GM19372 (cell line): ENCODE results near the gene PRKCQ.
"Not testable (repeated sequence)": the region's sequence is repeated elsewhere in the genome, so short reads cannot be mapped to it uniquely, and the experiment has no call there.

Experiments used
- ATAC-seq: cut with Tn5 transposase; IDR thresholded peaks from one replicate; pipeline ENCODE4 v1.9.1; 2021; ENCODE audit warnings: mild to moderate bottlenecking, low read depth, moderate library complexity; ENCODE audit not compliant: unreplicated experiment

Gene PRKCQ

GRCh38 chr10:6395606-6396005 is 184.5 kb downstream of the PRKCQ start:
- ATAC-seq: no peak

GRCh38 chr10:6394084-6394483 is 186.0 kb downstream of the PRKCQ start:
- no peak for ATAC-seq

- no peak for ATAC-seq
These were observed 186.9 kb downstream of the PRKCQ start for GRCh38 chr10:6393168-6393567.

GRCh38 chr10:6390213-6390845 is 189.7 kb downstream of the PRKCQ start:
- ATAC-seq: no peak

GRCh38 chr10:6388261-6388893 is 191.7 kb downstream of the PRKCQ start:
- no peak for ATAC-seq

- ATAC-seq: no peak
These were observed 193.1 kb downstream of the PRKCQ start for GRCh38 chr10:6386960-6387359.

- ATAC-seq: no peak
These were observed 193.7 kb downstream of the PRKCQ start for GRCh38 chr10:6386346-6386745.

GRCh38 chr10:6385665-6386064 is 194.4 kb downstream of the PRKCQ start:
- ATAC-seq: no peak

- no peak for ATAC-seq
These were observed 195.2 kb downstream of the PRKCQ start for GRCh38 chr10:6384847-6385246.

- ATAC-seq: no peak
These were observed 196.0 kb downstream of the PRKCQ start for GRCh38 chr10:6384031-6384430.

- ATAC-seq: no peak
These were observed 196.8 kb downstream of the PRKCQ start for GRCh38 chr10:6383096-6383812.

- no peak for ATAC-seq
These were observed 198.0 kb downstream of the PRKCQ start for GRCh38 chr10:6382081-6382480.

GRCh38 chr10:6380478-6380877 is 199.6 kb downstream of the PRKCQ start:
- ATAC-seq: not testable (repeated sequence)

- ATAC-seq: no peak
These were observed 200.9 kb downstream of the PRKCQ start for GRCh38 chr10:6379015-6379776.
